Suprapubic skin (tissue), 4 donors: ENCODE measurements around the gene ATRIP. TPM values are rescaled to one million over a fixed set of nuclear protein-coding genes. Genes with fewer than 3 reads are reported as not detected.

Experiments used
- DNase-seq, 2 donors: peaks; one replicate each; pipeline ENCODE4 v3.0.0-alpha.2; 2019; ENCODE audit warnings: low spot score in 2 of 2
- H3K27ac ChIP-seq: fragments of 200-600 bp; sonication (generic); one replicate; pipeline ENCODE4 v1.5.1; 2019
- H3K27me3 ChIP-seq: fragments of 200-600 bp; sonication (generic); one replicate; pipeline ENCODE4 v1.5.1; 2019
- H3K36me3 ChIP-seq: fragments of 200-600 bp; sonication (generic); one replicate; pipeline ENCODE4 v1.5.1; 2019
- H3K4me1 ChIP-seq: fragments of 200-600 bp; sonication (generic); one replicate; pipeline ENCODE4 v1.5.1; 2019
- H3K4me3 ChIP-seq: fragments of 200-600 bp; sonication (generic); one replicate; pipeline ENCODE4 v1.5.1; 2019; ENCODE audit warnings: mild to moderate bottlenecking
- H3K9me3 ChIP-seq: fragments of 200-600 bp; sonication (generic); one replicate; pipeline ENCODE4 v1.5.1; 2019
- CTCF ChIP-seq, 2 donors: fragments of 200-600 bp in 1 of 2; fragments of 450-650 bp in 1 of 2; sonication (generic) in 1 of 2; IDR thresholded peaks; one replicate each; pipeline ENCODE4 v1.5.1; 2016 to 2019; ENCODE audit warnings: antibody characterized with exemption in 2 of 2, mild to moderate bottlenecking in 1 of 2, moderate library complexity in 1 of 2
- EP300 ChIP-seq: sonication (generic); formaldehyde crosslinking; IDR thresholded peaks from one replicate; pipeline ENCODE4 v1.6.1; 2017; ENCODE audit warnings: antibody characterized with exemption
- POLR2A ChIP-seq, 2 donors: fragments of 450-650 bp; IDR thresholded peaks; one replicate each; pipeline ENCODE4 v1.6.1; 2017; ENCODE audit warnings: antibody characterized with exemption in 2 of 2, mild to moderate bottlenecking in 2 of 2, moderate library complexity in 2 of 2
- POLR2AphosphoS5 ChIP-seq, 3 donors: sonication (generic); formaldehyde crosslinking; IDR thresholded peaks; one replicate each; pipeline ENCODE4 v1.6.1; 2017; ENCODE audit warnings: antibody characterized with exemption in 3 of 3
- WGBS: methylation state at CpG from one replicate; pipeline ENCODE4 v1.1.5; 2018; 5-methylcytosine and 5-hydroxymethylcytosine counted together
- total RNA-seq, 4 donors: library from RNA; depleted of rRNA; stranded (reverse); fragments of >200 nt; gene quantifications; one replicate each; pipeline ENCODE4 v1.1.0, GENCODE V29; 2016

The ATRIP gene
- total RNA-seq, 4 donors from 2014 or later: 8.7 to 12.7 (median 10.2) TPM

- peak overlapping the region; percentile 39 for H3K4me3 ChIP-seq
- no peak for TF ChIP-seq CTCF (IDR thresholded peaks at IDR 0.05)
- peak in 1 of 3 donors; percentile 49 for TF ChIP-seq POLR2AphosphoS5 (IDR thresholded peaks at IDR 0.05)
- H3K27me3 ChIP-seq: no peaks in the 10 kb centered on the region
- H3K36me3 ChIP-seq: peaks cover 10% of the 10 kb centered on the region
- peak overlapping the region; percentile 97 for H3K27ac ChIP-seq
- WGBS: 48% methylated on average over 10 of the region's 12 CpGs
- peak; percentile 70 to 84 for DNase-seq
- peaks cover 70% of the 10 kb centered on the region for H3K4me1 ChIP-seq
- no peaks in the 10 kb centered on the region for H3K9me3 ChIP-seq
Observed at GRCh38 chr3:48433472-48434118, 12.9 kb upstream of the ATRIP start.

GRCh38 chr3:48434591-48435222 lies 11.8 kb upstream of the ATRIP start:
- no peaks in the 10 kb centered on the region for H3K27me3 ChIP-seq
- H3K27ac ChIP-seq: peak overlapping the region; percentile 97
- 58% methylated on average over 14 of the region's 15 CpGs for WGBS
- H3K9me3 ChIP-seq: no peaks in the 10 kb centered on the region
- no peak overlapping the region for H3K4me3 ChIP-seq
- H3K36me3 ChIP-seq: peaks cover 10% of the 10 kb centered on the region
- TF ChIP-seq POLR2AphosphoS5 (IDR thresholded peaks at IDR 0.05): no peak
- no peak for TF ChIP-seq POLR2A (IDR thresholded peaks at IDR 0.05)
- TF ChIP-seq EP300: no peak
- no peak for TF ChIP-seq CTCF (IDR thresholded peaks at IDR 0.05)
- peaks cover 79% of the 10 kb centered on the region for H3K4me1 ChIP-seq
- DNase-seq: peak in 1 of 2 donors; percentile 58

- Histone ChIP-seq H3K36me3 (peaks cover 10% of the 10 kb centered on the region), H3K27me3 (no peaks in the 10 kb centered on the region), H3K4me1 (peaks cover 75% of the 10 kb centered on the region), H3K4me3 (no peak overlapping the region), H3K9me3 (no peaks in the 10 kb centered on the region), H3K27ac (peak overlapping the region; percentile 97)
- WGBS: 90% methylated on average over 2 of the region's 4 CpGs
- TF ChIP-seq CTCF (IDR thresholded peaks at IDR 0.05): no peak
- no peak for TF ChIP-seq POLR2AphosphoS5 (IDR thresholded peaks at IDR 0.05)
- TF ChIP-seq EP300: no peak
- TF ChIP-seq POLR2A (IDR thresholded peaks at IDR 0.05): no peak
- DNase-seq: no peak
Observed at GRCh38 chr3:48435223-48435595, 11.3 kb upstream of the ATRIP start.

GRCh38 chr3:48435774-48436476 lies 10.6 kb upstream of the ATRIP start:
- peaks cover 69% of the 10 kb centered on the region for H3K4me1 ChIP-seq
- peak overlapping the region; percentile 97 for H3K27ac ChIP-seq
- DNase-seq: peak in 1 of 2 donors; percentile 93
- 38% methylated on average over 7 of the region's 7 CpGs for WGBS
- H3K9me3 ChIP-seq: no peaks in the 10 kb centered on the region
- H3K4me3 ChIP-seq: no peak overlapping the region
- peaks cover 10% of the 10 kb centered on the region for H3K36me3 ChIP-seq
- no peak for TF ChIP-seq POLR2AphosphoS5 (IDR thresholded peaks at IDR 0.05)
- no peak for TF ChIP-seq POLR2A (IDR thresholded peaks at IDR 0.05)
- peak; percentile 97 to 99 for TF ChIP-seq CTCF (IDR thresholded peaks at IDR 0.05)
- no peak for TF ChIP-seq EP300
- H3K27me3 ChIP-seq: no peaks in the 10 kb centered on the region

GRCh38 chr3:48436477-48436787 lies 10.1 kb upstream of the ATRIP start:
- TF ChIP-seq CTCF (IDR thresholded peaks at IDR 0.05) (no peak), POLR2A (IDR thresholded peaks at IDR 0.05) (no peak), POLR2AphosphoS5 (IDR thresholded peaks at IDR 0.05) (no peak), EP300 (no peak)
- H3K27ac ChIP-seq: peak overlapping the region; percentile 11
- peaks cover 10% of the 10 kb centered on the region for H3K36me3 ChIP-seq
- no peak for DNase-seq
- H3K4me1 ChIP-seq: peaks cover 69% of the 10 kb centered on the region
- 0% methylated on average over 1 of the region's 1 CpG for WGBS
- no peaks in the 10 kb centered on the region for H3K27me3 ChIP-seq
- H3K9me3 ChIP-seq: no peaks in the 10 kb centered on the region
- no peak overlapping the region for H3K4me3 ChIP-seq
